T47D (cell line): ENCODE results near the gene TMEM123.

Experiments
- DNase-seq, 2 experiments: peaks; one replicate each; pipeline versions ENCODE4 v3.0.0 to v3.0.0-alpha.2; 2011 to 2012; ENCODE audit warnings: low read depth in 1 of 2, low spot score in 1 of 2
- JUND ChIP-seq: IDR thresholded peaks from 2 replicates; pipeline ENCODE4 v1.6.1; 2012; ENCODE audit warnings: low read depth
- in situ Hi-C: cut with HindIII; loops from 2 replicates; pipeline ENCODE4 v1.10.0; 2016; ENCODE audit warnings: low sequenced_read_pairs, low pct_unique_long_range_greater_than_20kb

The TMEM123 gene

DNA sequence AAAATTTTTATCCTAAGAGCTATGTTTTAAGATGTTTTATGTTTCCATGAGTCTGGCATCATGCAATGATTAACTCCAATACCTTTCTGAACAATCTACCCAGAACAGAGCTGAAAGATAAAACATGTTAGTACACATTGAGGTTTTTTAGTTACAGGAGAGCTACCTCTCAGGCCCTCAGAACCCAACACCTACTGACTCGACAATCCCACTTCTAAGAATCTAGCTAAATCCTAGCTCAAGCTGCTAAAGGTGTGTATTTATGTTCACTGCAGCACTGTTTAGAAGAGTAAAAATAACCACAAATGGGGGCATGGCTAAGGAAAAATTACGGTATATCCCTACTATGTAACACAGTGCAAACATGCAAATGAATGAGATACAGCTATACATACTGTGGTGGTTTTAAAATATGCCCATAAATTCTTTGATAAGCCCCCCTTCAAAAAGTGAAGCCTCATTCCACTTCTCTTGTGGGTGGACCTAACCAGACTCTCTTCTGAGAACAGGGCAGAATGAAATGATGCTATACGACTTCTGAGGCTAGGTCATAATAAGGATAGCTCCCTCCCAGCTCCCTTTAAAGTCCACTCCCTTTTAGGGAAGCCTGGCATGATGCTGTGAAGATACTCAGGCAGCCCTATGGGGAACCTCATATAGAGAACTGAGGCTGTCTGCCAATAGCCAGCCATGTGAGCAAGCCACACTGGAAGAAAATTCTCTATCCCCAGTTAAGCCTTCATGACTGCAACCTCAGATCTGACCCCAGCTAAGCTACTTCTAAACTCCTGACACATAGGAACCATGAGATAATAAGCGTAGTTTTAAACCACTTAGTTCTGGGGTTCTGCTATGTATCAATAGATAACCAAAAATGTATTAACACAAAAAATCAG is 29.5 kb downstream of the TMEM123 start:
- in situ Hi-C loops = no loop called here
- no peak for TF ChIP-seq JUND
- no peak for DNase-seq

- in situ Hi-C loops = no loop called here
- no peak for TF ChIP-seq JUND
- DNase-seq = no peak
These were observed 31.3 kb downstream of the TMEM123 start for GRCh38 chr11:102421261-102421660.

GRCh38 chr11:102420547-102420946 is 32.0 kb downstream of the TMEM123 start:
- in situ Hi-C loops = no loop called here
- DNase-seq = no peak
- no peak for TF ChIP-seq JUND

DNA sequence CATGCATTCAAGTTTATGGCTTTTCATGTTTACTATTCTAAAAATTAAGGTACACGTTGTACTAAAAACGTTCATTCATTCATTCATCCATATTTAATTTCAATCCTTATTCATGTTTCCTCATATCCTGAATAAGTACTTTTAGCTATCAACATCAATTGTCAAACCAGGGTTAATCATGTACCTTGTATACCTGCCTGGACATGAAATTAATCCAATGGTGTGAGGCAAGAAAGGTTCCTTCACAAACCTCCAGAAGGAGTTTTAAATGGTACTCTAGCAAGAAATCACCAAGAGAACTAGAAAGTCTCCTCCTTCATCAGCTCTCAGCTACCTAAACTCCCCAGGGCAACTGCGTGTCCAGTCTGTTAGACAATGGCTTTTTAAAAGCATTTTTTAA is 33.4 kb downstream of the TMEM123 start:
- DNase-seq = no peak
- in situ Hi-C loops = no loop called here
- no peak for TF ChIP-seq JUND

DNA sequence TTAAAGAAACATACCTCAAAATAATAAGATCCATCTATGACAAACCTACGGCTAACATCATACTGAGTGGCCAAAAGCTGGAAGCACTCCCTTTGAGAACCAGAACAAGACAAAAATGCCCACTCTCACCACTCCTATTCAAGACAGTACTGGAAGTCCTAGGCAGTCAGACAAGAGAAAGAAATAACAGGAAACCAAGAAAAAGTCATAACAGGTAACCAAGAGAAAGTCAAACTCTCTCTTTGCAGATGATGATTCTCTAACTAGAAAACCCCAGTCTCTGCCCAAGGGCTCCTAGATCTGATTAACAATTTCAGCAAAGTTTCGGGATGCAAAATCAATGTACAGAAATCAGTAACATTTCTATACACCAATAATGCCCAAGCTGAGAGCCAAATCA is 35.6 kb downstream of the TMEM123 start:
- in situ Hi-C loops = no loop called here
- no peak for TF ChIP-seq JUND
- DNase-seq = no peak

- in situ Hi-C loops = no loop called here
- DNase-seq = no peak
- no peak for TF ChIP-seq JUND
These were observed 37.2 kb downstream of the TMEM123 start for GRCh38 chr11:102415304-102415916.

DNA sequence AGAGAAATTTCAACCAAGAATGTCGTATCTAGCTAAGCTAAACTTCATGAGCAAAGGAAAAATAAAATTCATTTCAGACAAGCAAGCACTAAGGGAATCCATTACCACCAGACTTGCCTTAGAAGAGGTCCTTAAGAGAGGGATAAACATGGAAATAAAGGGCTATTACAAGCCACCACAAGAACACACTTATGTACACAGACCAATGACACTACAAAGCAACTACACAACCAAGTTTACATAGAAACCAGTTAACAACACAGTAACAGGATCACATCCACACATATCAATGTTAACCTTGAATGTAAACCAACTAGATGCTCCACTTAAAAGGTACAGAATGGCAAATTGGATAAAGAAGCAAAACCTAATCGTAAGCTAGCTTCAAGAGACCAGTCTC is 38.0 kb downstream of the TMEM123 start:
- TF ChIP-seq JUND = no peak
- in situ Hi-C loops = no loop called here
- no peak for DNase-seq

DNA sequence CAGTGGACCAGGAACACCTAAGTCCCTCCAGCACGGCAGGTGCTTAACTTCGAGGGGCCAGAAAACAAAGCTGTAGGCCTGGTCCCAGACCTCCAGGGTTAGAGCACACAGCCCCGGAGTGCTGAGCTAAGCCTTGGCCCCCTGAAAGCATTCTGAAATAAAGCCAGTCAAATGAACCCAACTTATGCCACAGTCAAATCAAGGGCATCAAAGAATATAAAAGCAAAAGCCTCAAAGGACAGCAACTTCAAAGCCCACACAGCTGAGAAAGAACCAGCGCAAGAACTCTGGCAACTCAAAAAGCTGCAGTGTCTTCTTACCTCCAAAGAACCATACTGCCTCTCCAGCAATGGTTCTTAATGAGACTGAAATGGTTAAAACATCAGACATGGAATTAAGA is 39.1 kb downstream of the TMEM123 start:
- no peak for TF ChIP-seq JUND
- no peak for DNase-seq
- in situ Hi-C loops = no loop called here

DNA sequence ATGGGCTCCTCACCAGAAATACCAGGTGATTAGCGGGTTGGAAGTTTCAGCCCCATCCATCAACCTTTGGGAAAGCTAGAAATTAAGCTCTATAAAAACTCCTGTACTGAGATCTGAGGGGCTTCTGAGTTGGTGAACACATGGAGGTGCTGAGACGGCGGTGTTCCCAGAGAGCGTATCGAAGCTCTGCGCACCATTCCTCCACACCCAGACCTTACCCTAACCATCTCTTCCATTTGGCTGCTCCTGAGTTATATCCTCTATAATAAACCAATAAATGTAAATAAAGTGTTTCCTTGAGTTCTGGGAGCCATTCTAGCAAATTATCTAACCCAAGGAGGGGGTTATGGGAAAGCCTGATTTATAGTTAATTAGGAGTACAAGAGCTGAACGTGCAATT is 41.4 kb downstream of the TMEM123 start:
- no peak for TF ChIP-seq JUND
- no peak for DNase-seq
- in situ Hi-C loops = no loop called here

DNA sequence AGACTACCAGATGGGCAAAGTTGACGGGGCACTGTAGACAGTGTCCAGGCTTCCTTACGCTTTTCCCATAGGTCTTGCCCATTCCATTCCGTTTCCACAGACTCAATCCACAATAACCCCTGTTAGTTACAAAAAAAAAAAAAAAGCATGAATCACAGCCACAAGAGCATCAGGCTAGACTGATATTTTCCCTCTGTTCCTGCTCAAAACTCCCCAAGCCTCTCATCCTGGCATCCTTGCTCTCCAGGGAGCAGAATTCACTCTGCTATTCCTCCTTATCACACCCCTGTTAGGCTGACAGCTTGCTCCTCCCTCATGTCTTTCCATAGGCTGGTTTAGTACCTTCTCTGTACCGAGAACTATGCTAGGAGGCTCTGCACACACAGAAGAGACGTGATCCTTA is 42.2 kb downstream of the TMEM123 start:
- TF ChIP-seq JUND = no peak
- DNase-seq = no peak
- in situ Hi-C loops = no loop called here

- in situ Hi-C loops = no loop called here
- no peak for DNase-seq
These were observed 44.2 kb downstream of the TMEM123 start for GRCh38 chr11:102408339-102408738.

DNA sequence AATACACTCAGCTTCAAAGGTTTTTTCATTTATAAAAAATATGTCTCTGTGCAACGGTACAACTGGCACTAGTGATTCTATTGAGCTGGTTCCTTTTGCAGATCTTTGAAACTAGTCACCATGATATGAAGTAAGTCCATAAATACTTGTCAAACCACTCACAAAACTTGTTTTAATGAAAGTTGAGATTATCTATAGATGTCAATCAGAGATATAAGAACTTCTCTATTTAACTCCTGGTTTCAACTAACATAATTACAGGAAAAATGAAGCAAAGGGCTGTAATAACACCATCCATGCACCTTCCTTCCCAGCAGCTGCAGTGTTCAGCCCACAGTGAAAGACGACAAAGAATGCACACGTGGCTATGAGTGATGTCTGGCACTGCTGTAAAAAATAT is 44.7 kb downstream of the TMEM123 start:
- peak in 1 of 2 experiments; percentile 29 for DNase-seq
- TF ChIP-seq JUND = no peak
- in situ Hi-C loops = no loop called here

More at GRCh38 chr11:102408339-102408738, 44.2 kb downstream of the TMEM123 start:
- TF ChIP-seq JUND = no peak

DNA sequence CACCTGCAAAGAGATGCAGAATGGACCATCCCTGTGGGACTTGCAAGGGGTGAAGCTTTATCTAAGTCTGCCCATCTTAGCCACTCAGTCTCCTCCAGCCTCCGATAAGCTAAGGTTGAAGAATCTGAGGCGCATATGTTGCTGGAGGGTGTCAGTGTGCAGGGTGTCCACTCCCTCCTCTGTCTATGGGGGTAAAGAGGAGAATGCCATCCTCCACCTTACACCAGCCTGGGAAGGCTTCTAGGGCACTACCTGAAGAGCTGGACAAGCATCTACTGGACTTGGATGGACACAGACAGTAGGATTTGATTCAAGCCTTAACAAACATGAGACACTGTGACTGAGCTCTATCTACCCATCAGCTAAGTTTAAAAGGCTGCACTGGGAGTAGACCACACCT is 46.5 kb downstream of the TMEM123 start:
- no peak for DNase-seq
- no peak for TF ChIP-seq JUND
- in situ Hi-C loops = no loop called here

- TF ChIP-seq JUND = no peak
- no peak for DNase-seq
- in situ Hi-C loops = no loop called here
These were observed 47.1 kb downstream of the TMEM123 start for GRCh38 chr11:102405501-102405900.
